Kidney (tissue), 14 donors: ENCODE measurements around the gene KCNT1. TPM values are rescaled to one million over a fixed set of nuclear protein-coding genes. Genes with fewer than 3 reads are reported as not detected.

Source experiments
- DNase-seq, 5 donors: peaks; one replicate each; pipeline ENCODE4 v3.0.0-alpha.2; 2013 to 2020
- FAIRE-seq: peaks from 2 replicates; lab custom pipeline; 2012; peaks lifted over from hg19 to GRCh38; lab: Jason Lieb, UNC
- H3K27ac ChIP-seq, 2 donors: one replicate each; pipeline ENCODE4 v1.7.0; 2013; ENCODE audit warnings: low read depth in 2 of 2, low read length in 2 of 2, inconsistent platforms in 1 of 2
- H3K27me3 ChIP-seq: one replicate; pipeline ENCODE4 v1.7.1; 2013; ENCODE audit warnings: low read length, inconsistent platforms; ENCODE audit not compliant: control insufficient read depth, insufficient read depth
- H3K36me3 ChIP-seq, 3 donors: one replicate each; pipeline versions ENCODE4 v1.7.0 to v1.7.1; 2013; ENCODE audit warnings: low read length in 3 of 3, control low read depth in 1 of 3, inconsistent platforms in 1 of 3; ENCODE audit not compliant: insufficient read depth in 3 of 3, control insufficient read depth in 2 of 3
- H3K4me1 ChIP-seq, 3 donors: one replicate each; pipeline versions ENCODE4 v1.7.0 to v1.7.1; 2013; ENCODE audit warnings: low read length in 3 of 3, inconsistent platforms in 1 of 3, low read depth in 1 of 3; ENCODE audit not compliant: control insufficient read depth in 2 of 3, insufficient read depth in 2 of 3
- H3K4me3 ChIP-seq, 3 donors: one replicate each; pipeline versions ENCODE4 v1.7.0 to v1.8.1; 2013; ENCODE audit warnings: low read length in 3 of 3, control low read depth in 1 of 3, inconsistent platforms in 1 of 3
- H3K9ac ChIP-seq, 3 donors: one replicate each; pipeline versions ENCODE4 v1.7.0 to v1.7.1; 2013; ENCODE audit warnings: low read length in 3 of 3, control low read depth in 1 of 3, inconsistent platforms in 1 of 3
- H3K9me3 ChIP-seq, 3 donors: one replicate each; pipeline versions ENCODE4 v1.7.0 to v1.7.1; 2013; ENCODE audit warnings: low read length in 3 of 3, control low read depth in 1 of 3, inconsistent platforms in 1 of 3; ENCODE audit not compliant: control insufficient read depth in 2 of 3, insufficient read depth in 1 of 3
- intact Hi-C: fragments of 100-400 bp; cut with DNase I; formaldehyde crosslinking; loops from one replicate; pipeline ENCODE4 v1.11.1; 2022
- polyA plus RNA-seq: library from polyadenylated mRNA; stranded (reverse); fragments of 350-450 nt; fragmentation: Illumina TruSeq; extraction: RNeasy Lipid Tissue Mini Kit (QIAGEN cat#74804); gene quantifications from one replicate; pipeline ENCODE4 v1.2.3, GENCODE V29; 2014; ENCODE audit warnings: low read depth, low replicate concordance; ENCODE audit not compliant: insufficient read depth
- total RNA-seq: library from RNA; stranded (reverse); fragmentation: NEBNext Ultra II Directional; extraction: Animal tissue kit (Norgen Biotek cat#: 25700); gene quantifications from one replicate; pipeline ENCODE4 v1.2.1, GENCODE V29; 2021
- TF ChIP-seq, protein P1 (sequence below): IDR thresholded peaks from 3 replicates; pipeline ENCODE4 v1.5.1; 2012; ENCODE audit warnings: mild to moderate bottlenecking, moderate library complexity, borderline replicate concordance; ENCODE audit not compliant: insufficient read depth; ENCODE audit errors: extremely low read depth
- donor health status: control.
- donor health status: control.
- donor health status: control.
- donor health status: control.
- donor health status: control.
- donor health status: DM: yes; HTN: yes; CAD: no.
- donor health status: Normal renal cell carcinoma (clear cell type).

The KCNT1 gene
- total and polyA plus RNA-seq, 2 donors from 2014 or later: 0.15 TPM; not detected in 1

DNA sequence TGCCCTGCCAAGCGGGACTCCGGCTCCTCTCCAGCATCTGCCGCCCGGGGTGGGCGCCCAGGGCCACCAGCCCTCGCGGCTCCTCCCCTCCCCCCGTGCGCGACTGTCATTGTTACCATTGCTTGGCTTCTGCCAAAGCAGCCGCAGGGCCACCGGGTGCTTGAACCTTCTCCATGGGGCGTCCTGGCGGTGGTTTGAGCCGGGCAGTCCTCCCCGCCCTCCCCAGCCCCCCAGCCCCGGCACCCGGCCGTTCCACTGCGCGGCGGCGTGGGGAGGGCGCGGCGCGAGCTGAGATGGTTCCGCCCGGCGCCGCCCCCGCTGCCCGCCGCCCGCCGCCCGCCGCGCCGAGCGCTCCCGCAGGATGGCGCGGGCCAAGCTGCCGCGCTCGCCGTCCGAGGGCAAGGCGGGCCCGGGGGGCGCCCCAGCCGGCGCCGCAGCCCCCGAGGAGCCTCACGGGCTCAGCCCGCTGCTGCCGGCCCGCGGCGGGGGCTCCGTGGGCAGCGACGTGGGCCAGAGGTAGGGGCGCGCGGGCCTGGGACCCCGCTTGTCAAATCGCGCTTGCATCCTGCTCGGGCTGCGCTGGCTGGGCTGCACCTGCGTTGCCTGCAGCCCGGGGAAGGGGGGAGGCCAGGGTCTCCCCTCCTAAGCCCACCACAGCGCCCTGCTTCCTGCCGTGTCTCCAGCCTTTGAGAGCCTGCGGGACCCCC lies 34.4 kb downstream of the KCNT1 start:
- DNase-seq (no peak), FAIRE-seq (no peak)
- TF ChIP-seq, protein P1, sequence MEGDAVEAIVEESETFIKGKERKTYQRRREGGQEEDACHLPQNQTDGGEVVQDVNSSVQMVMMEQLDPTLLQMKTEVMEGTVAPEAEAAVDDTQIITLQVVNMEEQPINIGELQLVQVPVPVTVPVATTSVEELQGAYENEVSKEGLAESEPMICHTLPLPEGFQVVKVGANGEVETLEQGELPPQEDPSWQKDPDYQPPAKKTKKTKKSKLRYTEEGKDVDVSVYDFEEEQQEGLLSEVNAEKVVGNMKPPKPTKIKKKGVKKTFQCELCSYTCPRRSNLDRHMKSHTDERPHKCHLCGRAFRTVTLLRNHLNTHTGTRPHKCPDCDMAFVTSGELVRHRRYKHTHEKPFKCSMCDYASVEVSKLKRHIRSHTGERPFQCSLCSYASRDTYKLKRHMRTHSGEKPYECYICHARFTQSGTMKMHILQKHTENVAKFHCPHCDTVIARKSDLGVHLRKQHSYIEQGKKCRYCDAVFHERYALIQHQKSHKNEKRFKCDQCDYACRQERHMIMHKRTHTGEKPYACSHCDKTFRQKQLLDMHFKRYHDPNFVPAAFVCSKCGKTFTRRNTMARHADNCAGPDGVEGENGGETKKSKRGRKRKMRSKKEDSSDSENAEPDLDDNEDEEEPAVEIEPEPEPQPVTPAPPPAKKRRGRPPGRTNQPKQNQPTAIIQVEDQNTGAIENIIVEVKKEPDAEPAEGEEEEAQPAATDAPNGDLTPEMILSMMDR: no peak
- intact Hi-C loops: no loop called here
- no peaks in the 10 kb centered on the region for H3K4me1 ChIP-seq
- H3K27ac ChIP-seq: no peak overlapping the region
- H3K9ac ChIP-seq: no peak overlapping the region
- no peaks in the 10 kb centered on the region for H3K36me3 ChIP-seq
- H3K9me3 ChIP-seq: peaks cover 0 to 3% (median 0%) of the 10 kb centered on the region in 3 donors
- H3K27me3 ChIP-seq: no peaks in the 10 kb centered on the region
- H3K4me3 ChIP-seq: no peak overlapping the region

DNA sequence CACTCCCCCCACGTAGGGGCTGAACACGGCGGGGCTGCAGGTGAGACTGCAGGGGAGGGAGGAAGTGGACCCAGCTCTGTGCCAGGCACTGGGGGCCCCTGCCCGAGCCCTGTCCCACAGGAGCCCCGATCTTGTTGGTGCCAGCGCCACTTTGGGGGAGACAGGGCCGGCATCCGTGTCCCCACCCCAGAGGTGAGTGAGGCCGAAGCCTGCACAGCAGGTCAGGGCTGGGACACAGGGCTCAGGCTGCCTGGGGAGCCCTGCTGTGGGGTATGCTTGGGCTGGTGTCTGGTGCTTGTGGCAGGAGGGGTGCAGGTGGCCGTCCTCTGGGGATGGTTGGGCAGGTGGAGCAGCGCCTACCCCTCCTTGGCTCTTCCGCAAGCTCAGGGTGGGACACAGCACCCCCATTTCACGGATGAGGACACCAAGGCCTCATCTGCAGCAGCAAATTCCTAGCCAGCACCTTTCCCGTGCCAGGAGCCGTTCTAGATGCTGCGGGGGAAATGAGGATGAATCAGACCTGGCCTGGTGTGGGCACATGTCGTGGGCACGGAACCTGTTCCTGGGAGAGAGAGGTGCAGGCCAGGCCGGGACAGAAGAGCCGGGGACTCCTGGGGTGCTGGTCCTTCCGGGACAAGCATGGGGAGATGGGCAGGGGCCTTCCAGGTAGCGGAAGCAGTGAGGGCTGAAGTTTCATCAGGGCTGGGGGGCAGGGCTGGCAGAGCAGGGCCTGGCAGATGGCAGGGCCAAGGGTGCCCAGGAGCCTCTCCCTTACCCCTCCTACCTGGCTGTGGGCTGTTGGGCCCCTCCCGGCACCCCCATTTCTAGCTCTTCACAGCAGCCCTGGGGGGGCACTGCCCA lies 35.2 kb downstream of the KCNT1 start:
- Histone ChIP-seq H3K4me3 (no peak overlapping the region), H3K27ac (no peak overlapping the region), H3K27me3 (no peaks in the 10 kb centered on the region), H3K4me1 (no peaks in the 10 kb centered on the region), H3K9ac (no peak overlapping the region), H3K36me3 (no peaks in the 10 kb centered on the region), H3K9me3 (no peaks in the 10 kb centered on the region)
- TF ChIP-seq, protein P1: no peak
- FAIRE-seq (no peak), DNase-seq (no peak)
- intact Hi-C loops: no loop called here

DNA sequence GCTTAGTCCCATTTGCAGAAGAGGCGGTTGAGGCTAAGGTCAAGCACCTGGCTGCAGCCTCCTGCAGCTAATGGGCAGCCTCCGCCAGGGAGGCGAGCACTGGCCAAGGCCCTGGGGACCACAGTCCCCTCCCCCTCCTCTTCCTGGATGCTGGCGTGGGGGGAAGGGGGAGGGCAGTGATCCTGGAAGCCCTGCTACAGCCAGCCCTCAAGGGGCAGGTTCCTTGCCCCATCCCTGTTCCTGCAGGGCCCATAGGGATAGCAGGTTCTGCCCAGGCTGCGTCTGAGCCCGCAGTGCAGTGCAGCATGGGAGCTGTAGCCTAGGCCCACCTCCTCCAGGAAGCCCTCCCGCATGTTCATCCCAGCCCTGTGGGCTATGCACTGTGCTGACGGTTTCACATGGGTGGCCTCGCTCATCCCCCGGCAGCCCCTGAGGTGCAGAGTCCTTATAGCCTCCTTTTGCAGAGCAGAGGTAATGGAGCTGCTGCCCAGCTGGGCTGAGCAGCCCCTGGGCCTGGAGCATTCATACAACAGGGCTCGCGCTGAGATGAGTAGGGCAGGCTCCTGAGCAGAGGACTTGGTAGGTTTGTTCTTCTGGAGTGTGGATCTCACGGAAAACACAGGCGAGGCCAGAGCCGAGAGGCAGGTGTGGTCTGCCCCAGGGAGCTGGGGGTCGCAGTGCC lies 36.0 kb downstream of the KCNT1 start:
- no peaks in the 10 kb centered on the region for H3K36me3 ChIP-seq
- DNase-seq: no peak
- no peaks in the 10 kb centered on the region for H3K27me3 ChIP-seq
- no peak for FAIRE-seq
- no peak overlapping the region for H3K4me3 ChIP-seq
- no peaks in the 10 kb centered on the region for H3K4me1 ChIP-seq
- H3K9me3 ChIP-seq: no peaks in the 10 kb centered on the region
- H3K27ac ChIP-seq: no peak overlapping the region
- H3K9ac ChIP-seq: no peak overlapping the region
- intact Hi-C loops: no loop called here
- TF ChIP-seq, protein P1: no peak
